Measurements from ENCODE around the gene URB2. TPM values are rescaled to one million over a fixed set of nuclear protein-coding genes. Genes with fewer than 3 reads are reported as not detected.
"Not testable (repeated sequence)": the region's sequence is repeated elsewhere in the genome, so short reads cannot be mapped to it uniquely, and the experiment has no call there.

Gene URB2
- total RNA-seq, 1 experiment from 2014 or later = 19.7 TPM

DNA sequence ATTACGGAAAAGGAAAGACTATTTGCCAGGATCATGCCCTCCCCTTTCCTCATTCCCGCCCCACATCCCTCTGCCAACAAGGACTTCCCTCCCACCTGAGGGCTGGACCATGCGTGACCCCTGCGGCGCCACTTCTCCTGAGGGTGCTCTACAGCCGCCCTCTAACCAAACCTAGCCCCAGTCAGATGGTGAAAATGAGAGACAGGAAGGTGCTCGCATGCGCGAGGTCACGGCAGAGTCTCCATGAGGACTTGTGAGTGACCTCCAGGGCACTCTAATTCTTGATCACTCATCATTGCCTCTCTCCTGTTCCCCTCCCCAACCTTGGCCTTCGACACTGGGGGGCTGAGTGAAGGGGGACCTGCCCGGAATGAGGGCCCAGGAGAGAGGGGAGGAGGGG, 32.2 kb upstream of the URB2 start:
- Histone ChIP-seq H3K9me3 (no peaks in the 10 kb centered on the region), H3K4me3 (ENCODE audit: low read depth, low read length) (no peak overlapping the region), H3K27me3 (replicated peaks; ENCODE audit: control insufficient read depth, insufficient read depth, low read length) (no peaks in the 10 kb centered on the region), H3K4me1 (no peaks in the 10 kb centered on the region), H3K36me3 (ENCODE audit: control insufficient read depth, insufficient read depth, low read length) (no peaks in the 10 kb centered on the region)
- Mint-ChIP-seq H3K36me3 (ENCODE audit: insufficient read depth, unreplicated experiment) (peaks cover 9% of the 10 kb centered on the region), H3K9me3 (ENCODE audit: unreplicated experiment) (no peaks in the 10 kb centered on the region), H3K4me3 (ENCODE audit: unreplicated experiment) (no peak overlapping the region), H3K4me1 (ENCODE audit: low read depth, unreplicated experiment) (no peaks in the 10 kb centered on the region), H3K27me3 (ENCODE audit: insufficient read depth, unreplicated experiment) (no peaks in the 10 kb centered on the region), H3K27ac (ENCODE audit: unreplicated experiment) (no peak overlapping the region)
- intact Hi-C loops (cut with micrococcal nuclease; ENCODE audit: unreplicated experiment) = no loop called here
- ChIA-PET POLR2A (no interaction called here), CTCF (no interaction called here)
- BruUV-seq (replicated peaks) = no TSS peak
- TF ChIP-seq, protein P1, sequence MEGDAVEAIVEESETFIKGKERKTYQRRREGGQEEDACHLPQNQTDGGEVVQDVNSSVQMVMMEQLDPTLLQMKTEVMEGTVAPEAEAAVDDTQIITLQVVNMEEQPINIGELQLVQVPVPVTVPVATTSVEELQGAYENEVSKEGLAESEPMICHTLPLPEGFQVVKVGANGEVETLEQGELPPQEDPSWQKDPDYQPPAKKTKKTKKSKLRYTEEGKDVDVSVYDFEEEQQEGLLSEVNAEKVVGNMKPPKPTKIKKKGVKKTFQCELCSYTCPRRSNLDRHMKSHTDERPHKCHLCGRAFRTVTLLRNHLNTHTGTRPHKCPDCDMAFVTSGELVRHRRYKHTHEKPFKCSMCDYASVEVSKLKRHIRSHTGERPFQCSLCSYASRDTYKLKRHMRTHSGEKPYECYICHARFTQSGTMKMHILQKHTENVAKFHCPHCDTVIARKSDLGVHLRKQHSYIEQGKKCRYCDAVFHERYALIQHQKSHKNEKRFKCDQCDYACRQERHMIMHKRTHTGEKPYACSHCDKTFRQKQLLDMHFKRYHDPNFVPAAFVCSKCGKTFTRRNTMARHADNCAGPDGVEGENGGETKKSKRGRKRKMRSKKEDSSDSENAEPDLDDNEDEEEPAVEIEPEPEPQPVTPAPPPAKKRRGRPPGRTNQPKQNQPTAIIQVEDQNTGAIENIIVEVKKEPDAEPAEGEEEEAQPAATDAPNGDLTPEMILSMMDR (IDR thresholded peaks at IDR 0.05; ENCODE audit: insufficient read depth in 1 of 2, low read depth in 1 of 2, low read length in 1 of 2, severe bottlenecking in 1 of 2, unreplicated experiment in 1 of 2) = no peak
- no peak for DNase-seq

DNA sequence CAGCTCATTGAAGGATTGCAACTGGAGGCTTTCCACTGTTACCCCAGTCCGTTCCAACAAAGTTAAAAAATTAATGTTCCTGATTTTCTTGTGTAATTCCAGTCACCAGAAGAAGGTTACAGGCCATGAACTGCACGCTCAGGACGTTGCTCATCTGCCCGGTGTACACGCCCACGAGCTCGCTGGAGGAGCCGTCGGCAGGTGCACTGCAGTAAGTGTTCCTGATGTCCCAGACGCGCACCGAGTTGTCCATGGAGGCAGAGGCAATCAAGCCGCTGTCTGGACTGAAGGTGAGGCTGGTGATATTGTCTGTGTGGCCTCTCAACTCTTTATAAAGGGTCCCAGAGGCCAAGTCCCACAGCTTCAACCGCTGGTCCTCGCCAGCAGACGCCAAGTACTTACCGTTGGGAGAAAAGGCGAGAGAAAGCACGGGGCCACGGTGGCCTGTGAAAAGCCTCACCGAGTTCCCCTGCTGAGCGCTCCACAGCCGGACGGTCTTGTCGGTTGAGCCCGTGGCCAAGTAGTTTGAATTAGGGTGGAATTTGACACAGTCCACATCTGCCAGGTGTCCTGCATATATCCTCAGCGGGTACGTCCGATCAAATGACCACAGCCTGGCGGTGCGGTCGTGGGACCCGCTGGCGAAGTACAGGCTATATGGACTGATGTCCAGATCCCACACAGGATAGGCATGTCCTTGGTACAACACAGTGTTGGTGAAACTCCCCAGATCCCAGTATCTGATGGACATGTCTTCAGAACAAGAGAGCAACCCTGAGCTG, 31.6 kb upstream of the URB2 start:
- Mint-ChIP-seq H3K27me3 (ENCODE audit: insufficient read depth, unreplicated experiment) (no peaks in the 10 kb centered on the region), H3K9me3 (ENCODE audit: unreplicated experiment) (no peaks in the 10 kb centered on the region), H3K4me1 (ENCODE audit: low read depth, unreplicated experiment) (no peaks in the 10 kb centered on the region), H3K4me3 (ENCODE audit: unreplicated experiment) (no peak overlapping the region), H3K27ac (ENCODE audit: unreplicated experiment) (no peak overlapping the region), H3K36me3 (ENCODE audit: insufficient read depth, unreplicated experiment) (peaks cover 11% of the 10 kb centered on the region)
- no peak overlapping the region for H3K4me3 ChIP-seq (ENCODE audit: low read depth, low read length)
- CTCF ChIA-PET = no interaction called here
- TF ChIP-seq, protein P1 (IDR thresholded peaks at IDR 0.05; ENCODE audit: insufficient read depth in 1 of 2, low read depth in 1 of 2, low read length in 1 of 2, severe bottlenecking in 1 of 2, unreplicated experiment in 1 of 2) = no peak
- no peaks in the 10 kb centered on the region for H3K4me1 ChIP-seq
- H3K27me3 ChIP-seq (replicated peaks; ENCODE audit: control insufficient read depth, insufficient read depth, low read length) = no peaks in the 10 kb centered on the region
- BruUV-seq (replicated peaks) = TSS peak; percentile 18
- no peaks in the 10 kb centered on the region for H3K36me3 ChIP-seq (ENCODE audit: control insufficient read depth, insufficient read depth, low read length)
- intact Hi-C loops (cut with micrococcal nuclease; ENCODE audit: unreplicated experiment) = no loop called here
- POLR2A ChIA-PET = no interaction called here
- no peaks in the 10 kb centered on the region for H3K9me3 ChIP-seq
- DNase-seq = no peak

DNA sequence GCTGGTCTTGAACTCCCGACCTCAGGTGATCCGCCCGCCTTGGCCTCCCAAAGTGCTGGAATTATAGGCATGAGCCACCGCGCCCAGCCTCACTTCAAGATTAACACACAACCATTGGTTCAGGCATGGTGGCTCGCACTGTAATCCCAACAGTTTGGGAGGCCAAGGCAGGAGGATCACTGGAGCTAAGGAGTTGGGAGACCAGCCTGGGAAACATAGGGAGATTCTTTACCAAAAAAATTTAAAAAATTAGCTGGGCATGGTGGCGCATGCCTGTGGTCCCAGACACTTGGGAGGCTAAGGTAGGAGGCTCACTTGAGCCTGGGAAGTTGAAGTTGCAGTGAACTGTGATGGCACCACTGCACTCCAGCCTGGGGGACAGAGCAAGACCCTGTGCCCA, 30.2 kb upstream of the URB2 start:
- H3K36me3 ChIP-seq (ENCODE audit: control insufficient read depth, insufficient read depth, low read length); H3K27ac Mint-ChIP-seq (ENCODE audit: unreplicated experiment); H3K4me1 ChIP-seq; H3K4me3 Mint-ChIP-seq (ENCODE audit: unreplicated experiment); H3K9me3 Mint-ChIP-seq (ENCODE audit: unreplicated experiment); H3K27me3 Mint-ChIP-seq (ENCODE audit: insufficient read depth, unreplicated experiment); H3K9me3 ChIP-seq; DNase-seq; H3K27me3 ChIP-seq (replicated peaks; ENCODE audit: control insufficient read depth, insufficient read depth, low read length); H3K4me1 Mint-ChIP-seq (ENCODE audit: low read depth, unreplicated experiment); CTCF ChIA-PET; H3K4me3 ChIP-seq (ENCODE audit: low read depth, low read length); intact Hi-C loops (cut with micrococcal nuclease; ENCODE audit: unreplicated experiment); POLR2A ChIA-PET; BruUV-seq (replicated peaks): not testable (repeated sequence)
- peaks cover 14% of the 10 kb centered on the region for H3K36me3 Mint-ChIP-seq (ENCODE audit: insufficient read depth, unreplicated experiment)
